NB4 (cell line): ENCODE data around the gene CIT.
A peak's percentile ranks its signal among the peaks of the same experiment; 100 is the strongest.

Experiments
- DNase-seq: peaks from one replicate; pipeline ENCODE4 v3.0.0; 2010; ENCODE audit warnings: low read depth
- H3K4me3 ChIP-seq: one replicate; pipeline ENCODE4 v1.5.1; 2011; ENCODE audit warnings: mild to moderate bottlenecking, low read depth, low read length, moderate library complexity
- CTCF ChIP-seq: IDR thresholded peaks from one replicate; pipeline ENCODE4 v1.5.1; 2012; ENCODE audit warnings: low read depth, low read length
- MAX ChIP-seq: IDR thresholded peaks from 2 replicates; pipeline ENCODE4 v1.6.1; 2011; ENCODE audit warnings: low read depth, low read length
- MYC ChIP-seq: IDR thresholded peaks from 2 replicates; pipeline ENCODE4 v1.6.1; 2011; ENCODE audit warnings: low read depth, low read length
- POLR2A ChIP-seq: IDR thresholded peaks from 2 replicates; pipeline ENCODE4 v1.6.1; 2011; ENCODE audit warnings: mild to moderate bottlenecking; ENCODE audit not compliant: insufficient read length; ENCODE audit errors: extremely low read depth

Gene CIT

GRCh38 chr12:119876761-119877638, at the start of gene CIT:
CIT (minus strand) TSS chr12:119877320; CDS start chr12:119876168, 1,152 bp downstream.
- TF ChIP-seq POLR2A (peak; percentile 77), MAX (peak; percentile 73; the same call in 1 of the 2 replicates), CTCF (no peak)
- DNase-seq: peak; percentile 98

GRCh38 chr12:119925269-119925668, 48.1 kb upstream of the CIT start:
- TF ChIP-seq MYC (no peak), MAX (no peak), CTCF (no peak), POLR2A (no peak)
- DNase-seq: no peak
- no peak overlapping the region for H3K4me3 ChIP-seq

More at GRCh38 chr12:119876761-119877638, at the start of gene CIT:
- H3K4me3 ChIP-seq: peak within 1 kb of the TSS; percentile 86

GRCh38 chr12:119920064-119920463, 42.9 kb upstream of the CIT start:
- no peak overlapping the region for H3K4me3 ChIP-seq
- no peak for DNase-seq
- TF ChIP-seq MYC (no peak), POLR2A (no peak), CTCF (no peak), MAX (no peak)

GRCh38 chr12:119915894-119916510, 38.9 kb upstream of the CIT start:
- no peak overlapping the region for H3K4me3 ChIP-seq
- TF ChIP-seq CTCF: no peak
- no peak for TF ChIP-seq MAX
- no peak for TF ChIP-seq MYC
- TF ChIP-seq POLR2A: no peak
- no peak for DNase-seq

GRCh38 chr12:119914666-119915065, 37.5 kb upstream of the CIT start:
- no peak for DNase-seq
- TF ChIP-seq MYC: no peak
- TF ChIP-seq MAX: no peak
- TF ChIP-seq CTCF: no peak
- TF ChIP-seq POLR2A: no peak
- no peak overlapping the region for H3K4me3 ChIP-seq
